Activated naive CD4-positive, alpha-beta T cell treated with anti-CD3 and anti-CD28 coated beads for 36 hours (primary cell): ENCODE measurements around the gene PPIG. TPM values are rescaled to one million over a fixed set of nuclear protein-coding genes. Genes with fewer than 3 reads are reported as not detected.
"Not testable (repeated sequence)": the region's sequence is repeated elsewhere in the genome, so short reads cannot be mapped to it uniquely, and the experiment has no call there.

ENCODE experiments used
- CTCF ChIA-PET: fragments of 350-600 bp; sonication (Branson Sonifier 250); formaldehyde crosslinking; loops from one replicate; lab custom pipeline; 2021; ENCODE audit warnings: antibody characterized with exemption; lab: Charles Lee
- DNase-seq: peaks from one replicate; pipeline ENCODE4 v3.0.0-alpha.2; 2020
- H3K27ac Mint-ChIP-seq: one replicate; pipeline ENCODE4 v1.8.0; 2021; ENCODE audit warnings: mild to moderate bottlenecking, mixed read lengths
- H3K27me3 Mint-ChIP-seq: one replicate; pipeline ENCODE4 v1.8.0; 2021; ENCODE audit warnings: low read depth, mixed read lengths
- H3K36me3 Mint-ChIP-seq: one replicate; pipeline ENCODE4 v1.8.0; 2021; ENCODE audit warnings: low read depth, mixed read lengths
- H3K4me1 Mint-ChIP-seq: one replicate; pipeline ENCODE4 v1.8.0; 2021; ENCODE audit warnings: low read depth, mixed read lengths
- H3K4me3 Mint-ChIP-seq: one replicate; pipeline ENCODE4 v1.8.0; 2021; ENCODE audit warnings: mild to moderate bottlenecking, moderate library complexity, mixed read lengths
- H3K9me3 Mint-ChIP-seq: one replicate; pipeline ENCODE4 v1.8.0; 2021; ENCODE audit warnings: mixed read lengths
- intact Hi-C: fragments of 100-400 bp; cut with micrococcal nuclease; formaldehyde crosslinking; loops from one replicate; pipeline ENCODE4 v1.15.1; 2023
- total RNA-seq, 2 experiments: library from RNA; stranded (reverse); gene quantifications; one replicate each; pipeline ENCODE4 v1.2.3, GENCODE V29; 2021

The PPIG gene
- total RNA-seq, 2 experiments from 2014 or later, result 53.4 to 56.6 TPM

DNA sequence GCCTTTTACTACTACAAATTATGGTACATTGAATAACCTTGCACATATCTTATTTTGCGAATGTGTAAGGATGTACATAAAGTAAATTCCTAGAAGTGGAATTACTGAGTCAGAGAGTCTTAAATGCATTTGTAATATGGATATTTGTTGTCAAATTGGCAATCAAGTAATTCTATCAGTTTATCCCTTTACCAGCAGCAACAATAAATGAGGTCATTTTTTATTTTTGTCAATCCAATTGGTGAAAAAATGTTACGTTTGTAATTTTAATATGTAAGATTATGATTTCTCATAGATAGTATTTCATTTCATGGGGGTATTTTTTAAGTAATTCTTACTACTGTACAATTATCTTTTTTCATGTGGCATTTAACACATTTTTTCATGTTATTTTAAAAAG lies 14.8 kb downstream of the PPIG start:
- CTCF ChIA-PET, result no interaction called here
- H3K4me1 Mint-ChIP-seq, result peaks cover 19% of the 10 kb centered on the region
- no peak for DNase-seq
- no peak overlapping the region for H3K4me3 Mint-ChIP-seq
- H3K36me3 Mint-ChIP-seq, result peaks cover 6% of the 10 kb centered on the region
- H3K27me3 Mint-ChIP-seq, result no peaks in the 10 kb centered on the region
- no peaks in the 10 kb centered on the region for H3K9me3 Mint-ChIP-seq
- intact Hi-C loops, result loop anchor here (5.0 kb wide), 1 partner anchor 33 kb away; no protein-coding TSS in a partner anchor
- H3K27ac Mint-ChIP-seq, result no peak overlapping the region

GRCh38 chr2:169599568-169599967 lies 15.4 kb downstream of the PPIG start:
- Mint-ChIP-seq H3K4me3 (no peak overlapping the region), H3K27me3 (no peaks in the 10 kb centered on the region), H3K36me3 (peaks cover 6% of the 10 kb centered on the region), H3K4me1 (peaks cover 19% of the 10 kb centered on the region), H3K27ac (no peak overlapping the region), H3K9me3 (no peaks in the 10 kb centered on the region)
- no peak for DNase-seq
- intact Hi-C loops, result loop anchor here (5.0 kb wide), 1 partner anchor 33 kb away; no protein-coding TSS in a partner anchor
- CTCF ChIA-PET, result no interaction called here

- DNase-seq, result no peak
- Mint-ChIP-seq H3K27me3 (no peaks in the 10 kb centered on the region), H3K27ac (no peak overlapping the region), H3K4me3 (no peak overlapping the region), H3K4me1 (no peaks in the 10 kb centered on the region), H3K36me3 (peaks cover 51% of the 10 kb centered on the region), H3K9me3 (no peaks in the 10 kb centered on the region)
- CTCF ChIA-PET, result no interaction called here
- intact Hi-C loops, result no loop called here
These were observed 25.1 kb downstream of the PPIG start for GRCh38 chr2:169609264-169609663.

DNA sequence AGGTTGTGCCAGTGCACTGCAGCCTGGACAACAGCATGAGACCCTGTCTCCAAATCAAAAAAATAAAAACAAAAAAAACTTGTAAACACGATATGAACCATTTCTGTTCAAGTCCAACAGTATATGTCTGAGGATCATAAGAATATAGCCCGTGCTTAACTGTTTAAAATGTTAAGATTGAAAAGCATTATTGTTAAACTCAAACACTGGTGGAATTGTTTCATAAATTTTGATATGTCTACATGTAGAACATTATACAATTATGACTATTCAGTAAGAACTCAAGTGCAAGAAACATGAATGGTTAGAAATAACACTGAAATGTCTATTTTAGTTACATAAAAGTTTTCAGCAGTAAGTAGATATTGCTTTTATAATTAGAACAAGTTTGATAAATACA lies 29.7 kb downstream of the PPIG start:
- H3K36me3 Mint-ChIP-seq, result peaks cover 81% of the 10 kb centered on the region
- H3K27me3 Mint-ChIP-seq, result no peaks in the 10 kb centered on the region
- peaks cover 15% of the 10 kb centered on the region for H3K4me1 Mint-ChIP-seq
- intact Hi-C loops, result no loop called here
- no peak overlapping the region for H3K27ac Mint-ChIP-seq
- H3K9me3 Mint-ChIP-seq, result peaks cover 3% of the 10 kb centered on the region
- no peak for DNase-seq
- no peak overlapping the region for H3K4me3 Mint-ChIP-seq
- CTCF ChIA-PET, result no interaction called here

GRCh38 chr2:169615982-169616381 lies 31.8 kb downstream of the PPIG start:
- intact Hi-C loops, H3K4me3 Mint-ChIP-seq: not testable (repeated sequence)

DNA sequence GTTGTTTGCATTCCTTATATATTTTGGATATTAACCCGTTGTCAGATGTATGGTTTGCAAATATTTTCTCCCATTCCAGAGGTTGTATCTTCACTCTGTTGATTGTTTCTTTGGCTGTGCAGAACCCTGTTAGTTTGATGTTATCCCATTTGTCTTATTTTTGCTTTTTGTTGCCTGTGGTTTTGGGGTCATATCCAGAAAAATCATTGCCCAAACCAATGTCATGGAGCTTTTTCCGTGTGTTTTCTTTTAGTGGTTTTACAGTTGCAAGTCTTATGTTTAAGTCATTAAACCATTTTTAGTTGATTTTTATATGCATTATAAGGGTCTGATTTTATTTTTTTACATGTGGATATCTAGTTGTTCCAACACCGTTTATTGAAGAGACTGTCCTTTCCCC lies 35.8 kb downstream of the PPIG start:
- intact Hi-C loops, result no loop called here
- H3K27me3 Mint-ChIP-seq, result no peaks in the 10 kb centered on the region
- peaks cover 21% of the 10 kb centered on the region for H3K4me1 Mint-ChIP-seq
- H3K27ac Mint-ChIP-seq, result no peak overlapping the region
- peaks cover 3% of the 10 kb centered on the region for H3K9me3 Mint-ChIP-seq
- CTCF ChIA-PET, result no interaction called here
- peaks cover 57% of the 10 kb centered on the region for H3K36me3 Mint-ChIP-seq
- H3K4me3 Mint-ChIP-seq, result no peak overlapping the region
- no peak for DNase-seq

More at GRCh38 chr2:169615982-169616381, 31.8 kb downstream of the PPIG start:
- H3K27ac Mint-ChIP-seq, H3K27me3 Mint-ChIP-seq, CTCF ChIA-PET, H3K9me3 Mint-ChIP-seq, DNase-seq: not testable (repeated sequence)
- peaks cover 75% of the 10 kb centered on the region for H3K36me3 Mint-ChIP-seq
- H3K4me1 Mint-ChIP-seq, result peaks cover 21% of the 10 kb centered on the region

DNA sequence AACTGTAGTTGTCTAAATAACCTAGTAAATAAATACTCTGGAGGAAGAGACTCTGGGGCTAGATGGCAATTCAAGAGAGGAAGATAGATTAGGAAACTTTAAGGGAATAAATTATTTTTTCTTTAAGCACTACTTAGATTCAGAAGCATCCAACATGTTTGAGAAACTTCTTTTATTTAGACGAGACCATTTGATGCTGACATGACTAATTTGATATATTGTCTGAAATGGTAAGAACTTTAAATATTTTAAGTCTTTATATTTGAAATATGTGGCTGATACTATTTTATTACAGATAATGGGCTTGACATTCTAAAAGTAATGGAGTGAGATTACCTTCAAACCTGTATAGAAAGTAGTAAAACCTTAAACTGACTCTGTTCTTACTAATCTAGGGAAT lies 36.4 kb downstream of the PPIG start:
- CTCF ChIA-PET, result no interaction called here
- Mint-ChIP-seq H3K9me3 (peaks cover 3% of the 10 kb centered on the region), H3K4me1 (peaks cover 21% of the 10 kb centered on the region), H3K27me3 (no peaks in the 10 kb centered on the region), H3K27ac (no peak overlapping the region), H3K36me3 (peaks cover 56% of the 10 kb centered on the region), H3K4me3 (no peak overlapping the region)
- no peak for DNase-seq
- intact Hi-C loops, result no loop called here

GRCh38 chr2:169623235-169623634 lies 39.1 kb downstream of the PPIG start:
- H3K4me1 Mint-ChIP-seq, result peaks cover 10% of the 10 kb centered on the region
- no peak overlapping the region for H3K4me3 Mint-ChIP-seq
- intact Hi-C loops, result no loop called here
- no peaks in the 10 kb centered on the region for H3K27me3 Mint-ChIP-seq
- CTCF ChIA-PET, result no interaction called here
- no peak overlapping the region for H3K27ac Mint-ChIP-seq
- H3K9me3 Mint-ChIP-seq, result no peaks in the 10 kb centered on the region
- DNase-seq, result no peak
- peaks cover 38% of the 10 kb centered on the region for H3K36me3 Mint-ChIP-seq

- CTCF ChIA-PET, result interaction anchor here (0.5 kb wide), 1 partner anchor 235 kb away, joined by 3 read pairs; no protein-coding TSS in a partner anchor
- no peaks in the 10 kb centered on the region for H3K27me3 Mint-ChIP-seq
- no peak for DNase-seq
- no peaks in the 10 kb centered on the region for H3K9me3 Mint-ChIP-seq
- intact Hi-C loops, result no loop called here
- no peak overlapping the region for H3K4me3 Mint-ChIP-seq
- no peaks in the 10 kb centered on the region for H3K4me1 Mint-ChIP-seq
- peaks cover 25% of the 10 kb centered on the region for H3K36me3 Mint-ChIP-seq
- no peak overlapping the region for H3K27ac Mint-ChIP-seq
These were observed 41.6 kb downstream of the PPIG start for GRCh38 chr2:169625781-169626180.

GRCh38 chr2:169636440-169637097 lies 52.4 kb downstream of the PPIG start:
- no peaks in the 10 kb centered on the region for H3K4me1 Mint-ChIP-seq
- intact Hi-C loops, result no loop called here
- H3K4me3 Mint-ChIP-seq, result no peak overlapping the region
- H3K9me3 Mint-ChIP-seq, result no peaks in the 10 kb centered on the region
- peaks cover 23% of the 10 kb centered on the region for H3K36me3 Mint-ChIP-seq
- no peaks in the 10 kb centered on the region for H3K27me3 Mint-ChIP-seq
- DNase-seq, result no peak
- no peak overlapping the region for H3K27ac Mint-ChIP-seq
- CTCF ChIA-PET, result no interaction called here

DNA sequence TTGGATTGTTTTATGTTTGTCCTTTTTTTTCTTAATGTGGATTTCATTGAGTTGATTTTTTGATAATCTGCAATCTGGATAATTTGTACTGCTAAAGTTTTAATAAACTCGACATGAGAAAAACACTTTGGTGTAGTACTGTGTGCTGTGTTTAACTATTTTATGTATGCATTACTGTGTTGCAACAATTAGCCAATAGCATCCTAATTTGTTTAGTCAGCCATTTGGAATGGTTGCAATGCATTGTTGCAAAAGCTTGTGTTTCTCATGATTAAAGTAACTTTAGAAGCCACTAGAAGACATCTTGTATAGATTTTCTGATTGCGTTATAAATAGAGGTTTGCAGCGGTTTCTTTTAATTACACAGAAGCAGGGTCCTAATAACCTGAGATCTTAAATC lies 53.5 kb downstream of the PPIG start:
- CTCF ChIA-PET, result no interaction called here
- no peaks in the 10 kb centered on the region for H3K4me1 Mint-ChIP-seq
- peaks cover 19% of the 10 kb centered on the region for H3K36me3 Mint-ChIP-seq
- no peak overlapping the region for H3K27ac Mint-ChIP-seq
- intact Hi-C loops, result no loop called here
- peaks cover 4% of the 10 kb centered on the region for H3K9me3 Mint-ChIP-seq
- H3K27me3 Mint-ChIP-seq, result no peaks in the 10 kb centered on the region
- no peak for DNase-seq
- H3K4me3 Mint-ChIP-seq, result no peak overlapping the region

DNA sequence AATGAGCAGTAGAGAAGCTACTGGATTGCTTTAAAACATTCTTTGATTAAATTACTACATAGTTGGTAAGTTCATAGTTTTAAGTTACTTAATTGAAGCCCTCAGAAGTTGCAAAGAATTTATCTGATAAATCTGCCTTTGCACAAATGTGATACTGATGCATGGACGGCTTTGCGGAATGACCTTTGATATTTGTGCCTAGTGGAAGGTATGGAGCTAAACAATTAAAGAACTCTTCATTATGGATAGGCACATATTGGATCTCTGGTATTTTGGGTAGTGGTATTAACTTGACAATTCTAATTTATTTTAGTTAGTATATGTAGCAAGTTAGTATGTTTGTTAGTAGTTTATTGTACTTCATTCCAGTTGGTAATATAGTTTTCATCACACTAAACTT lies 56.0 kb downstream of the PPIG start:
- DNase-seq, result no peak
- Mint-ChIP-seq H3K27ac (no peak overlapping the region), H3K27me3 (no peaks in the 10 kb centered on the region), H3K9me3 (peaks cover 4% of the 10 kb centered on the region), H3K36me3 (peaks cover 11% of the 10 kb centered on the region), H3K4me3 (no peak overlapping the region), H3K4me1 (no peaks in the 10 kb centered on the region)
- intact Hi-C loops, result loop anchor here (10.0 kb wide), 1 partner anchor 285 kb away; no protein-coding TSS in a partner anchor
- CTCF ChIA-PET, result interaction anchor here (0.6 kb wide), 1 partner anchor 131 kb away, joined by 3 read pairs; the partner anchor contains the start of gene KLHL41

- Mint-ChIP-seq H3K27ac (no peak overlapping the region), H3K9me3 (peaks cover 4% of the 10 kb centered on the region), H3K4me3 (no peak overlapping the region), H3K36me3 (peaks cover 11% of the 10 kb centered on the region), H3K27me3 (no peaks in the 10 kb centered on the region), H3K4me1 (no peaks in the 10 kb centered on the region)
- DNase-seq, result no peak
- intact Hi-C loops, result loop anchor here (10.0 kb wide), 1 partner anchor 283 kb away; no protein-coding TSS in a partner anchor
- CTCF ChIA-PET, result no interaction called here
These were observed 57.3 kb downstream of the PPIG start for GRCh38 chr2:169641464-169641863.
